HepG2 (cell line): ENCODE results near the gene ENTREP1. TPM values are rescaled to one million over a fixed set of nuclear protein-coding genes. Genes with fewer than 3 reads are reported as not detected.

Source experiments
- ATAC-seq: fragments of 200-7000 bp; cut with Tn5 transposase; 3 replicates; pipeline ENCODE4 v1.9.1; 2020; ENCODE audit warnings: mild to moderate bottlenecking, moderate library complexity
- BruUV-seq: library from RNA; stranded (reverse); fragments of 400-500 nt; replicated peaks from 2 replicates; lab custom pipeline; 2021; lab: Mats Ljungman, UMichigan
- CTCF ChIA-PET: fragments of 300-600 bp; formaldehyde crosslinking; extraction: SDS; loops from one replicate; lab custom pipeline; 2021; ENCODE audit warnings: low total read pairs, inconsistent platforms, low intra/inter-chr PET ratio; lab: Yijun Ruan, JAX
- POLR2A ChIA-PET: fragments of 350-600 bp; sonication (Branson Sonifier 250); formaldehyde crosslinking; loops from one replicate; lab custom pipeline; 2020; ENCODE audit warnings: antibody characterized with exemption, inconsistent platforms; lab: Yijun Ruan, JAX
- DNase-seq: peaks from one replicate; pipeline ENCODE4 v3.0.0-alpha.2; 2015; ENCODE audit warnings: low spot score
- FAIRE-seq: peaks from 3 replicates; lab custom pipeline; 2011; peaks lifted over from hg19 to GRCh38; lab: Jason Lieb, UNC
- H2AFZ ChIP-seq: one replicate; pipeline ENCODE4 v1.6.1; 2011; ENCODE audit warnings: low read length, inconsistent platforms
- H3K27ac ChIP-seq: fragments of 300-600 bp; 3 replicates; pipeline ENCODE4 v1.8.0; 2011; ENCODE audit warnings: mixed run types, mild to moderate bottlenecking, mixed read lengths, low read length, inconsistent platforms; ENCODE audit not compliant: insufficient read depth; ENCODE audit errors: extremely low read length
- H3K27me3 ChIP-seq, 2 experiments: fragments of 200-600 bp in 1 of 2; 2 replicates in 1 of 2; 3 replicates in 1 of 2; pipeline versions ENCODE4 v1.6.0 to v1.8.0; 2011; ENCODE audit warnings: low read length in 2 of 2, mild to moderate bottlenecking in 2 of 2, moderate library complexity in 2 of 2, inconsistent platforms in 1 of 2; ENCODE audit not compliant: insufficient read depth in 2 of 2, control insufficient read depth in 1 of 2
- H3K36me3 ChIP-seq, 2 experiments: fragments of 200-600 bp in 1 of 2; replicated peaks in 1 of 2; 2 replicates in 1 of 2; 3 replicates in 1 of 2; pipeline versions ENCODE4 v1.5.1 to v1.8.0; 2011; ENCODE audit warnings: low read length in 2 of 2, inconsistent platforms in 1 of 2; ENCODE audit not compliant: insufficient read depth in 2 of 2, control insufficient read depth in 1 of 2
- H3K4me1 ChIP-seq: 2 replicates; pipeline ENCODE4 v1.5.1; 2012; ENCODE audit warnings: low read length, inconsistent platforms; ENCODE audit not compliant: insufficient read depth
- H3K4me2 ChIP-seq: 2 replicates; pipeline ENCODE4 v1.6.0; 2011; ENCODE audit warnings: low read depth, low read length, inconsistent platforms
- H3K4me3 ChIP-seq, 3 experiments: fragments of 200-600 bp in 1 of 3; sonication (generic), shearing (Covaris generic) in 1 of 3; replicated peaks in 1 of 3; 2 replicates each; pipeline ENCODE4 v1.5.1; 2011 to 2016; ENCODE audit warnings: low read length in 3 of 3, inconsistent platforms in 2 of 3, low read depth in 2 of 3, mild to moderate bottlenecking in 2 of 3, control low read depth in 1 of 3, mixed read lengths in 1 of 3; ENCODE audit not compliant: insufficient read depth in 1 of 3
- H3K79me2 ChIP-seq: one replicate; pipeline ENCODE4 v1.6.1; 2011; ENCODE audit warnings: low read length, inconsistent platforms; ENCODE audit not compliant: insufficient read depth
- H3K9ac ChIP-seq: 2 replicates; pipeline ENCODE4 v1.6.0; 2011; ENCODE audit warnings: mild to moderate bottlenecking, low read depth, low read length, inconsistent platforms; ENCODE audit not compliant: insufficient read depth
- H3K9me3 ChIP-seq: 2 replicates; pipeline ENCODE4 v1.5.1; 2012; ENCODE audit warnings: mild to moderate bottlenecking, low read length
- H4K20me1 ChIP-seq: 2 replicates; pipeline ENCODE4 v1.6.0; 2011; ENCODE audit warnings: inconsistent platforms, mild to moderate bottlenecking, low read length, moderate library complexity; ENCODE audit not compliant: insufficient read depth
- IKZF5 ChIP-seq: IDR thresholded peaks from 2 replicates; pipeline ENCODE4 v1.6.1; 2018; ENCODE audit warnings: missing genetic modification reagents, mild to moderate bottlenecking, missing compliant biosample characterization
- NAIF1 ChIP-seq: sonication (generic); formaldehyde crosslinking; IDR thresholded peaks from 2 replicates; pipeline ENCODE4 v1.5.0; 2020; ENCODE audit warnings: mild to moderate bottlenecking, missing genetic modification reagents, borderline replicate concordance
- PHF21A ChIP-seq: sonication (generic); formaldehyde crosslinking; IDR thresholded peaks from 2 replicates; pipeline ENCODE4 v1.5.0; 2020; ENCODE audit warnings: mild to moderate bottlenecking, missing genetic modification reagents
- SUZ12 ChIP-seq: fragments of 150-350 bp; IDR thresholded peaks from 2 replicates; pipeline ENCODE4 v1.6.1; 2014; ENCODE audit warnings: low read depth, low read length
- ZBTB1 ChIP-seq: sonication (generic); formaldehyde crosslinking; IDR thresholded peaks from 2 replicates; pipeline ENCODE4 v1.4.0; 2020; ENCODE audit warnings: missing genetic modification reagents, borderline replicate concordance
- ZMAT3 ChIP-seq: sonication (generic); formaldehyde crosslinking; conservative IDR thresholded peaks from 2 replicates; pipeline ENCODE4 v1.7.0; 2021; ENCODE audit warnings: missing genetic modification reagents
- ZNF17 ChIP-seq: sonication (generic); formaldehyde crosslinking; IDR thresholded peaks from 2 replicates; pipeline ENCODE4 v1.5.0; 2020; ENCODE audit warnings: mild to moderate bottlenecking, missing genetic modification reagents
- ZSCAN9 ChIP-seq: IDR thresholded peaks from 2 replicates; pipeline ENCODE4 v1.6.1; 2016; ENCODE audit warnings: borderline replicate concordance
- WGBS: methylation state at CpG from one replicate; pipeline ENCODE4 v1.1.6; 2017; ENCODE audit warnings: low lambda C conversion rate; 5-methylcytosine and 5-hydroxymethylcytosine counted together
- in situ Hi-C: cut with HindIII; loops from 2 replicates; pipeline ENCODE4 v1.10.0; 2017; ENCODE audit warnings: low pct_unique_long_range_greater_than_20kb; ENCODE audit not compliant: extremely low pct_ligation_motif_present
- intact Hi-C: fragments of 100-400 bp; cut with micrococcal nuclease; formaldehyde crosslinking; loops from one replicate; pipeline ENCODE4 v1.10.0; 2022; ENCODE audit not compliant: unreplicated experiment
- polyA plus RNA-seq, 8 experiments: library from polyadenylated mRNA; depleted of rRNA in 3 of 8; stranded (reverse) in 7 of 8; unstranded in 1 of 8; fragments of >200 nt; fragmentation: Illumina TruSeq in 4 of 8; extraction: Trizol in 4 of 8; gene quantifications; 2 replicates each; pipeline versions ENCODE4 v1.2.1 to v1.2.3, GENCODE V29; 2011 to 2016; ENCODE audit warnings: low read depth in 4 of 8, missing spikeins in 1 of 8, mixed read lengths in 1 of 8; ENCODE audit not compliant: insufficient read depth in 1 of 8
- total RNA-seq, 5 experiments: library from RNA; depleted of rRNA; stranded (reverse); fragments of >200 nt; fragmentation: Illumina TruSeq; extraction: Trizol; gene quantifications; 2 replicates each; pipeline ENCODE4 v1.2.3, GENCODE V29; 2016; ENCODE audit warnings: low read depth in 1 of 5

Gene ENTREP1
- total and polyA plus RNA-seq, 2 of the 13 experiments (the other 11 are each of a cell fraction or from before 2014, with no cell fraction given): not detected

GRCh38 chr9:69411246-69411645 is 86.2 kb downstream of the ENTREP1 start:
- DNase-seq (no peak), ATAC-seq (no peak), FAIRE-seq (no peak)
- Histone ChIP-seq H3K4me1 (no peaks in the 10 kb centered on the region), H3K27me3 (peaks cover 0 to 25% of the 10 kb centered on the region in 2 experiments; a peak in 2 of 5 replicates), H3K27ac (no peak overlapping the region), H4K20me1 (no peaks in the 10 kb centered on the region), H3K9ac (no peak overlapping the region), H3K4me3 (no peak overlapping the region), H3K4me2 (no peak overlapping the region), H3K9me3 (no peaks in the 10 kb centered on the region), H3K36me3 (no peaks in the 10 kb centered on the region), H3K79me2 (no peaks in the 10 kb centered on the region), H2AFZ (no peak overlapping the region)
- intact Hi-C loops: no loop called here
- TF ChIP-seq IKZF5 (CRISPR knock-in tag) (no peak), ZSCAN9 (CRISPR knock-in tag) (no peak), ZBTB1 (CRISPR knock-in tag) (no peak), NAIF1 (CRISPR knock-in tag) (no peak), ZNF17 (CRISPR knock-in tag) (no peak), ZMAT3 (no peak), SUZ12 (no peak), PHF21A (no peak)
- in situ Hi-C loops: no loop called here
- BruUV-seq: no TSS peak
- ChIA-PET POLR2A (no interaction called here), CTCF (no interaction called here)
- WGBS: 71% methylated on average over 3 of the region's 3 CpGs
